RWPE1 (cell line): ENCODE measurements around the gene TYSND1.
"Not testable (repeated sequence)": the region's sequence is repeated elsewhere in the genome, so short reads cannot be mapped to it uniquely, and the experiment has no call there.

Experiments
- CTCF ChIA-PET: fragments of 350-600 bp; sonication (Branson Sonifier 250); formaldehyde crosslinking; extraction: SDS; loops from one replicate; lab custom pipeline; 2021; lab: Yijun Ruan, JAX
- POLR2A ChIA-PET: fragments of 400-600 bp; formaldehyde crosslinking; extraction: SDS; loops from one replicate; lab custom pipeline; 2020; ENCODE audit warnings: antibody characterized with exemption; ENCODE audit not compliant: low non-redundant PET; lab: Yijun Ruan, JAX
- DNase-seq: peaks from one replicate; pipeline ENCODE4 v3.0.0; 2012; ENCODE audit warnings: low spot score
- H3K27ac ChIP-seq: fragments of 450-650 bp; 2 replicates; pipeline ENCODE4 v1.5.1; 2017
- TF ChIP-seq, protein P1 (sequence below): fragments of 450-650 bp; conservative IDR thresholded peaks from 2 replicates; pipeline ENCODE4 v1.5.1; 2017; ENCODE audit warnings: low read depth, mild to moderate bottlenecking

Gene TYSND1

DNA sequence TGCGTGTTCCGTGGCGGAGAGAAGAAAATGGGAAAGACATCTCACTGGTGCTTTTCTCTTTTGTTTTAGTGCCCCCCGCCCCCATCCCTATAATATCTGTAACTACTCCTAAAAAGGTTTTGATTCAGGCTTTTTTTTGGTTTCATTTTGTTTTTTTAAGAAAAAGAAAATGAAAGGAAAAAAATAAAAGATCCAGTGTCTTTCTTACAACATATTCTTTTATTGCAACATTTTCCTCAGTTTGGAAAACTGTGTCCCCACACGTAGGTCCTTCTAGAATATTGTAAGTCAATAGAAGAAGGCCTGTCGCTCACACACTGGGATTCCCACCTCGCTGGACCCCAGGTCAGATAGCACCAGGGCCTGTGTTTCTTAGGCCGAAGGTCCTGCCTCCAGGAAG lies 34.4 kb downstream of the TYSND1 start:
- TF ChIP-seq, protein P1, sequence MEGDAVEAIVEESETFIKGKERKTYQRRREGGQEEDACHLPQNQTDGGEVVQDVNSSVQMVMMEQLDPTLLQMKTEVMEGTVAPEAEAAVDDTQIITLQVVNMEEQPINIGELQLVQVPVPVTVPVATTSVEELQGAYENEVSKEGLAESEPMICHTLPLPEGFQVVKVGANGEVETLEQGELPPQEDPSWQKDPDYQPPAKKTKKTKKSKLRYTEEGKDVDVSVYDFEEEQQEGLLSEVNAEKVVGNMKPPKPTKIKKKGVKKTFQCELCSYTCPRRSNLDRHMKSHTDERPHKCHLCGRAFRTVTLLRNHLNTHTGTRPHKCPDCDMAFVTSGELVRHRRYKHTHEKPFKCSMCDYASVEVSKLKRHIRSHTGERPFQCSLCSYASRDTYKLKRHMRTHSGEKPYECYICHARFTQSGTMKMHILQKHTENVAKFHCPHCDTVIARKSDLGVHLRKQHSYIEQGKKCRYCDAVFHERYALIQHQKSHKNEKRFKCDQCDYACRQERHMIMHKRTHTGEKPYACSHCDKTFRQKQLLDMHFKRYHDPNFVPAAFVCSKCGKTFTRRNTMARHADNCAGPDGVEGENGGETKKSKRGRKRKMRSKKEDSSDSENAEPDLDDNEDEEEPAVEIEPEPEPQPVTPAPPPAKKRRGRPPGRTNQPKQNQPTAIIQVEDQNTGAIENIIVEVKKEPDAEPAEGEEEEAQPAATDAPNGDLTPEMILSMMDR = no peak
- ChIA-PET CTCF (interaction anchor here (1.8 kb wide), 1 partner anchor 34 kb away, joined by 5 read pairs; the partner anchor contains the start of gene TYSND1), POLR2A (no interaction called here)
- H3K27ac ChIP-seq = 0 out of 2 replicates have a peak overlapping the region, but pooled peaks have one; percentile 6
- no peak for DNase-seq

DNA sequence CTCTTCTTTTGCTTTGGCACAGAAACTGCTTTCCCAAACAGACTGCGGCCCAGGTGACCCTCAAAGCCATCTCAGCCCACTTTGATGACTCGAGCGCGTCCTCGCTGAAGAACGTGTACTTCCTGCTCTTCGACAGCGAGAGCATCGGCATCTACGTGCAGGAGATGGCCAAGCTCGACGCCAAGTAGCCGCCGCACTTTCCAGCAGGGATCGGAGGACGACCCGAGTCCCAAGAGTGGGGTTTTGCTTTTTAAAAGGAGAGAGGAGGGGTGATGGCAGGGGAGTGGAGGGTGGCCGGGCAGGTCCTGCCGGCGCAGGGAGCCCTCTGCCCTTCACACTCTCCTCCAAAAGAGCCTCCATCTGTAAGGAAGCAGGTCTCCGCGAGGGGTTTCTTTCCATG lies 35.0 kb downstream of the TYSND1 start:
- CTCF ChIA-PET = no interaction called here

DNA sequence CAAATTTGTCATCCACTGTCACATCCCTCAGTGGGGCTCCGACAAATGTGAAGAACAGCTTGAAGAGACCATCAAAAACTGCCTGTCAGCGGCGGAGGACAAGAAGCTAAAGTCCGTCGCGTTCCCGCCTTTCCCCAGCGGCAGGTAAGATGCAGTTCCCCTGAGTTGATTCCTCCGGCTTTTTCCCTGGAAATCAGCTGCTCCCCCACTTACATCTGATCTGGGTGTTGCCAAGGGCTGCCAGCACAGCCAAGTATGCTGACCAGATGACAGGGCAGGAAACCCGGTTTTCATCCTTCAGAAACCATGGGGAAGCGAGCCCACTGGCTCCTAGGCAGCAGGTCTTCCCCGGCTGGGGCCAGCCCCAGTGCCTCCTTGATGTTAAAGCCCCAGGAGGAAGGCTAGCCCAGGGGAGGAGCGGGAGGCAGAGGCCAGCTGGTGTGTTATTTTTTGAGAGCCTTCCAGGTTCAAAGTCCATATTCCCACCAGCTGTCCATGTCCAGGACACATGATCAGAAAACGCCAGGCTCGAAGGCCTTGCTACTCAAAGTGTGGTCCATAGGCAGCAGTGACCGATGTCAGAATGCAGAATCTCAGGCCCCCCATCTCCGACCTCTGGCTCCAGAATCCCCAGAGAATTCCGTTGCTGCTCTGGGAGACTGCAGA lies 37.3 kb downstream of the TYSND1 start:
- H3K27ac ChIP-seq = no peak overlapping the region
- ChIA-PET CTCF (interaction anchor here (0.6 to 1.0 kb wide), 3 partner anchors 9 to 308 kb away, joined by 3 to 5 read pairs (median 5); partner anchors contain the start of genes COL13A1 and TYSND1), POLR2A (no interaction called here)

More for the DNA sequence above, 35.0 kb downstream of the TYSND1 start:
- 0 out of 2 replicates have a peak overlapping the region, but pooled peaks have one; percentile 8 for H3K27ac ChIP-seq
- no peak for DNase-seq
- TF ChIP-seq, protein P1 = no peak
- POLR2A ChIA-PET = no interaction called here

DNA sequence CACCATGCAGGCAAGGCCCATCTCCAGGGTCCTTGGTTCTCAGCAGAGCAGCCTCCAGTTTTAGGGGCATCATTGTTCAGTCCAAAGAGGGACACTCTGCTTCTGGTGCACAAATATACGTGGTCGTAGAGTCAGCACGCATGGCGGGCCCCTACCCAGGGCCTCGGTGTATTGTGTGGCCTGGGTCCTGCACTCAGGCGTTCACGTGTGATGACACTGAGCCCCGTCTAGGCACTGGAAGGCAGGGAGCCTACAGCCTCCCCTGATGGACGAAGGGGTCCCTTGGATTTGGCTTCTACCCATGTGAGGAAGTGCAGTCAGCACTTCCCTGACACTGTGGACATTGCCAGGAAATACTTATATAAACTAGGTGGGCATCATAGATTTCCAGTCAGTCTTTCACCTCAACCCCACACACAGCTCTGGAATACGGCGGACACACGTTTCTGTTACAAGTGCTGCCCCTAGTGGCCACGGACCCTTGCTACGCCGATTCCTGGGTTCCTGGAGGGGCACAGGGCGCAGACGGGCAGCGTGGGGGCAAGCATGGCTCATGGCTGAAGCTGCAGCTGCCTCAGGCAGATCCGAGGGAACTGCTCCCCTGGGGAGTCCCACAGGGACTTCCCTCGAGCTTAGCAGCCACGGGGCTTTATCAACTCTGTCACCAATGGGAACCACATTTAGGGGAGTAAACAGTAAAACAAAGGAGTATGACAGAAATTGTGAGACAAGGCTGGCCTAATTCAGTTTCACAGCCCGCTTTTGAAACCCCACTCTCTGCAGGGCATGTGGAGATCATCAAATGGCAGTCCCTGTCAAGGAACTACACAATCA lies 39.3 kb downstream of the TYSND1 start:
- DNase-seq = no peak
- ChIA-PET CTCF (interaction anchor here (0.5 to 5.5 kb wide), 9 partner anchors 9 to 592 kb away, joined by 3 to 39 read pairs (median 4); no protein-coding TSS in a partner anchor), POLR2A (no interaction called here)
- TF ChIP-seq, protein P1 = peak; percentile 57
- H3K27ac ChIP-seq = no peak overlapping the region

More for the DNA sequence above, 37.3 kb downstream of the TYSND1 start:
- no peak for DNase-seq
- TF ChIP-seq, protein P1 = no peak

DNA sequence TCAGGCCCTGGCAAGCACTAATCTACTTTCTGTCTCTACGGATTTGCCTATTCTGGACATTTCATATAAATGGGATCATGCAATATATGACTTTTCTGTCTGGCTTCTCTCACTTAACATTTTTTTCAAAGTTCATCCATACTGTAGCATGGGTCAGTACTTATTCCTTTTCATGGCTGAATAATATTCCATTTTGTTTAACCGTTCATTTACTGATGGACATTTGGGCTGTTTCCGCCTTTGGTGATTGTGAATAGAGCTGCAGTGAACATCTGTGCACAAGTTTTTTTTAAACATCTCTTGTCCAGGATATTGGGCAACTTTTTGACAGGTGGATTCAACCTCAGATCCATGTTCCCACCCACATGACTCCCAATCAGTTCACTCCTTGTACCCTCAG lies 44.8 kb downstream of the TYSND1 start:
- H3K27ac ChIP-seq = no peak overlapping the region
- DNase-seq = no peak
- ChIA-PET POLR2A (no interaction called here), CTCF (interaction anchor here (0.6 to 0.7 kb wide), 2 partner anchors 160 to 462 kb away, joined by 3 to 4 read pairs; no protein-coding TSS in a partner anchor)
- TF ChIP-seq, protein P1 = no peak

DNA sequence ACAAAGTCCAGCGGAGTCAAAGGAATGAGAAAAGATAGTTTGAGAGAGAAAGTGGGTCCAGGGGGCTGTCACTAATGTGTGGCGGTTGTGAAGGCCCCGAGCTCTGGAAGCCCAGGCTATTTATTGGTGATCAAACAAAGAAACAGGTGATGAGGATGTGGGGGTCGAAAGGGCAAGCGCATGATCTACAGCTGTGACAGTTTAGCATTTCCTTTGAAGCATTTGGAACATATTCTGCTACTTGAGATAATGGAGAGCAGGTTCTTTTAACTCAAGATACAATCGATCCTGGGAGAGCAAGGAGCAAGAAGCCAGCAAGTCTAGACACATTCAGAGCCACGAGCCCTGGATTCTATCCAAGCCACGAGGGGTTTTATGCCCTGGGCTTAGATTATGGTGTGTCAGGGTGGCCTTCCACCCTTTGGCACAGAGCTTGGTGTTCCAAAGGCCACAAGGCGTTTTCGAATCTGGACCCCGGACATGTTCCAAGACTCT lies 45.4 kb downstream of the TYSND1 start:
- DNase-seq, H3K27ac ChIP-seq, POLR2A ChIA-PET: not testable (repeated sequence)
- CTCF ChIA-PET = interaction anchor here (0.6 kb wide), 2 partner anchors 15 to 461 kb away, joined by 3 read pairs; no protein-coding TSS in a partner anchor
